Lung (tissue), 12 donors: ENCODE results near the gene RGS17. TPM values are rescaled to one million over a fixed set of nuclear protein-coding genes. Genes with fewer than 3 reads are reported as not detected.
"Not testable (repeated sequence)": the region's sequence is repeated elsewhere in the genome, so short reads cannot be mapped to it uniquely, and the experiment has no call there.

Experiments used
- ATAC-seq: fragments of 200-7000 bp; cut with Tn5 transposase; one replicate; pipeline ENCODE4 v1.9.1; 2020; ENCODE audit warnings: moderate number of reproducible peaks; ENCODE audit not compliant: insufficient read depth, low FRiP score
- DNase-seq, 3 donors: peaks; one replicate each; pipeline ENCODE4 v3.0.0-alpha.2; 2013 to 2017
- H3K27ac ChIP-seq, 2 donors: one replicate each; pipeline ENCODE4 v1.5.1; 2013; ENCODE audit warnings: mild to moderate bottlenecking in 2 of 2, moderate library complexity in 2 of 2, control low read depth in 1 of 2, inconsistent platforms in 1 of 2, low read depth in 1 of 2, low read length in 1 of 2
- H3K27me3 ChIP-seq, 3 donors: one replicate each; pipeline ENCODE4 v1.5.1; 2013; ENCODE audit warnings: low read length in 2 of 3; ENCODE audit not compliant: control insufficient read depth in 3 of 3, insufficient read depth in 3 of 3
- H3K36me3 ChIP-seq, 4 donors: one replicate each; pipeline ENCODE4 v1.5.1; 2013; ENCODE audit warnings: low read length in 4 of 4, mild to moderate bottlenecking in 1 of 4, moderate library complexity in 1 of 4; ENCODE audit not compliant: control insufficient read depth in 4 of 4, insufficient read depth in 4 of 4
- H3K4me1 ChIP-seq, 5 donors: one replicate each; pipeline ENCODE4 v1.5.1; 2013; ENCODE audit warnings: low read length in 5 of 5, mild to moderate bottlenecking in 2 of 5, moderate library complexity in 1 of 5; ENCODE audit not compliant: control insufficient read depth in 5 of 5, insufficient read depth in 5 of 5
- H3K4me3 ChIP-seq: one replicate; pipeline ENCODE4 v1.5.1; 2013; ENCODE audit warnings: mild to moderate bottlenecking, control low read depth, moderate library complexity
- H3K9ac ChIP-seq, 2 donors: one replicate each; pipeline ENCODE4 v1.5.1; 2013; ENCODE audit warnings: low read length in 2 of 2, control low read depth in 1 of 2; ENCODE audit not compliant: insufficient read depth in 1 of 2
- H3K9me3 ChIP-seq, 4 donors: one replicate each; pipeline ENCODE4 v1.5.1; 2013; ENCODE audit warnings: low read length in 3 of 4, mild to moderate bottlenecking in 1 of 4, moderate library complexity in 1 of 4; ENCODE audit not compliant: control insufficient read depth in 4 of 4, insufficient read depth in 3 of 4
- WGBS, 2 donors: extraction: QIAGEN DNeasy Blood & Tissue Kit; methylation state at CpG; one replicate each; pipeline ENCODE4 v1.1.7; 2013; 5-methylcytosine and 5-hydroxymethylcytosine counted together
- polyA plus RNA-seq, 2 donors: library from polyadenylated mRNA; stranded (reverse); fragments of 200-250 nt; gene quantifications; one replicate each; pipeline ENCODE4 v1.2.1, GENCODE V29; 2013
- total RNA-seq, 2 donors: library from RNA; depleted of rRNA in 1 of 2; stranded (reverse); fragments of >200 nt in 1 of 2; gene quantifications; one replicate each; pipeline ENCODE4 v1.2.1, GENCODE V29; 2014 to 2021
- TF ChIP-seq, protein P1 (sequence below): IDR thresholded peaks from 2 replicates; pipeline ENCODE4 v1.5.1; 2012; ENCODE audit warnings: mild to moderate bottlenecking; ENCODE audit errors: control extremely low read depth, extremely low read depth
- donor health status: control.
- donor health status: control.
- donor health status: Bipolar disorder and iron deficiency.
- donor health status: healthy.
- donor health status: DM: yes; HTN: yes; CAD: no.

The RGS17 gene
- total and polyA plus RNA-seq, 4 donors = 0.17 to 1.7 (median 0.41) TPM

- 5% methylated on average over 20 to 31 of the region's 31 CpGs for WGBS, 2 donors
- peak; percentile 20 to 50 (median 30) for DNase-seq
- TF ChIP-seq, protein P1, sequence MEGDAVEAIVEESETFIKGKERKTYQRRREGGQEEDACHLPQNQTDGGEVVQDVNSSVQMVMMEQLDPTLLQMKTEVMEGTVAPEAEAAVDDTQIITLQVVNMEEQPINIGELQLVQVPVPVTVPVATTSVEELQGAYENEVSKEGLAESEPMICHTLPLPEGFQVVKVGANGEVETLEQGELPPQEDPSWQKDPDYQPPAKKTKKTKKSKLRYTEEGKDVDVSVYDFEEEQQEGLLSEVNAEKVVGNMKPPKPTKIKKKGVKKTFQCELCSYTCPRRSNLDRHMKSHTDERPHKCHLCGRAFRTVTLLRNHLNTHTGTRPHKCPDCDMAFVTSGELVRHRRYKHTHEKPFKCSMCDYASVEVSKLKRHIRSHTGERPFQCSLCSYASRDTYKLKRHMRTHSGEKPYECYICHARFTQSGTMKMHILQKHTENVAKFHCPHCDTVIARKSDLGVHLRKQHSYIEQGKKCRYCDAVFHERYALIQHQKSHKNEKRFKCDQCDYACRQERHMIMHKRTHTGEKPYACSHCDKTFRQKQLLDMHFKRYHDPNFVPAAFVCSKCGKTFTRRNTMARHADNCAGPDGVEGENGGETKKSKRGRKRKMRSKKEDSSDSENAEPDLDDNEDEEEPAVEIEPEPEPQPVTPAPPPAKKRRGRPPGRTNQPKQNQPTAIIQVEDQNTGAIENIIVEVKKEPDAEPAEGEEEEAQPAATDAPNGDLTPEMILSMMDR = no peak
- Histone ChIP-seq H3K9me3 (no peaks in the 10 kb centered on the region), H3K36me3 (peaks cover 0 to 12% (median 8%) of the 10 kb centered on the region in 4 donors), H3K27me3 (no peaks in the 10 kb centered on the region), H3K27ac (peak overlapping the region; percentile 84 to 92), H3K9ac (peak overlapping the region; percentile 86 to 91), H3K4me3 (peak overlapping the region; percentile 90), H3K4me1 (peaks cover 0 to 28% (median 11%) of the 10 kb centered on the region in 5 donors)
- peak; percentile 32 for ATAC-seq
Measured at GRCh38 chr6:153001767-153002612, 129.1 kb downstream of the RGS17 start.

DNA sequence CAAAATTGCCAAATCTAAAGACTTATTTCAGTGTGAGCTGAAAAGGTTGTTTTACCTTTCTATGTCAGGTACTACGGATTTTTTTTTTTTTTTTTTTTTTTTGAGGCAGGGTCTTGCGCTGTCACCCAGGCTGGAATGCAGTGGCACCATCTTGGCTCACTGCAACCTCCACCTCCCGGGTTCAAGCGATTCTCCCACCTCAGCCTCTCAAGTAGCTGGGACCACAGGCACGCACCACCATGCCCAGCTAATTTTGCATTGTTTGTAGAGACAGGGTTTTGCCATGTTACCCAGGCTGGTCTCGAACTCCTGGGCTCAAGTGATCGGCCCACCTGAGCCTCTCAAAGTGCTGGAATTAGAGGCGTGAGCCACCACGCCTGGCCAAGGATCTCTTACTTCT lies 130.3 kb downstream of the RGS17 start:
- not testable (repeated sequence) for H3K4me3 ChIP-seq, H3K9ac ChIP-seq, H3K27me3 ChIP-seq, DNase-seq, H3K27ac ChIP-seq, H3K9me3 ChIP-seq, ATAC-seq
- peaks cover 0 to 28% (median 11%) of the 10 kb centered on the region in 5 donors for H3K4me1 ChIP-seq
- H3K36me3 ChIP-seq = peaks cover 0 to 12% (median 10%) of the 10 kb centered on the region in 4 donors
- 95 to 99% methylated on average over 9 of the region's 9 CpGs for WGBS, 2 donors

DNA sequence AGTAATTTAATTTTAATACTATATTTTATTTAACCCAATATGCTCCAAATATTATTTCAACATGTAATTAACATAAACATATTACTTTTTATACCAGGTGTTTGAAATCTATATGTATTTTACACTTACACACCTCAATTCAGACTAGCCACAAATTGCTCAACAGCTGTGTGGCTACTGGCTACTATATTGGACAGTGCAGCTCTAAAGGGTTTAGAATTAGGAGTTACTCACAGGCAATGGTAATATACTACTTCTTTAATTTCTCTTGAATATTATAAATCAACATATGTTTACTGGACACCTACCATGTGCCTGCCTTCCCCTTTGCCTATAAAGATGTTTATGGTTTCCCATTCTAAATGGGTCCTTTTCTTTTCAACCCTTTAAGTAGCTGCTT lies 130.8 kb downstream of the RGS17 start:
- no peaks in the 10 kb centered on the region for H3K27me3 ChIP-seq
- H3K9me3 ChIP-seq = no peaks in the 10 kb centered on the region
- peaks cover 0 to 28% (median 11%) of the 10 kb centered on the region in 5 donors for H3K4me1 ChIP-seq
- DNase-seq (no peak), ATAC-seq (no peak)
- TF ChIP-seq, protein P1 = no peak
- no peak overlapping the region for H3K9ac ChIP-seq
- H3K27ac ChIP-seq = no peak overlapping the region
- no peak overlapping the region for H3K4me3 ChIP-seq
- H3K36me3 ChIP-seq = peaks cover 0 to 12% (median 10%) of the 10 kb centered on the region in 4 donors

DNA sequence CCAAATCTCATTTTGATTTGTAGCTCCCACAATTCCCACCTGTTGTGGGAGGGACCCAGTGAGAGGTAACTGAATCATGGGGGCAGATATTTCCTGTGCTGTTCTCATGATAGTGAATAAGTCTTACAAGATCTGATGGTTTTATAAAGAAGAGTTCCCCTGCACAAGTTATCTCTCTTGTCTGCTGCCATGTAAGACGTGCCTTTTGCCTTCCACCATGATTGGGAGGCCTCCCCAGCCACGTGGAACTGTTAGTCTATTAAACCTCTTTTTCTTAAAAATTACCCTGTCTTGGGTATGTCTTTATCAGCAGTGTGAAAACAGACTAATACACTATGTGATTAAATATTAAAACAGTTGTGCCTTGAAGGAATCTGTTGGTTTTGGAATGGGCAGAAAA lies 131.5 kb downstream of the RGS17 start:
- Histone ChIP-seq H3K4me1 (peaks cover 0 to 28% (median 11%) of the 10 kb centered on the region in 5 donors), H3K36me3 (peaks cover 0 to 12% (median 10%) of the 10 kb centered on the region in 4 donors)
- H3K27ac ChIP-seq, H3K4me3 ChIP-seq, H3K9me3 ChIP-seq, DNase-seq, H3K9ac ChIP-seq, ATAC-seq, H3K27me3 ChIP-seq: not testable (repeated sequence)
- 89 to 91% methylated on average over 2 of the region's 2 CpGs for WGBS, 2 donors
